Astrocyte of the cerebellum (primary cell): ENCODE results near the gene REM1.

ENCODE experiments used
- DNase-seq: peaks from one replicate; pipeline ENCODE4 v3.0.0-alpha.2; 2011; ENCODE audit warnings: low read depth
- H3K4me3 ChIP-seq: 2 replicates; pipeline ENCODE4 v1.5.1; 2011; ENCODE audit warnings: mild to moderate bottlenecking, low read depth, low read length, moderate library complexity
- in situ Hi-C: cut with HindIII; loops from 2 replicates; pipeline ENCODE4 v1.10.0; 2017; ENCODE audit warnings: low sequenced_read_pairs
- TF ChIP-seq, protein P1 (sequence below): IDR thresholded peaks from 2 replicates; pipeline ENCODE4 v1.5.1; 2012; ENCODE audit warnings: low read length, low read depth, moderate library complexity, mild to moderate bottlenecking; ENCODE audit errors: missing control alignments

Gene REM1

DNA sequence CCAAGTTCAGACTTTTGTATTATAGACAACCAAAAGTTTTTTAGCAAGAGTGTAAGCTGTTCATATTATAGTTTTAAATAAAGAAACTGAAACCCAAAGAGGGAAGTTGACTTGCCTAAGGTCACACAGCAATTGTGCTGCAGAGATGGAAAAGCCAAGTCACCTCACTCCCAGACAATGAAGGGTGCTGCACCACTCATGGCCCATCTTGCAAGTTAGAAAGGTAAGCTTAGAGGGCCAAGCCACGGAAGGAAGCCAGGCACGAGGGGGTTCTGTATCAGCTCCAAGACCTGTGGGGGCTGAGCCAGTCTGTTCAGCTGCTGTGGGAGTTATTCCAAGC is 1.0 kb upstream of the REM1 start:
- TF ChIP-seq, protein P1, sequence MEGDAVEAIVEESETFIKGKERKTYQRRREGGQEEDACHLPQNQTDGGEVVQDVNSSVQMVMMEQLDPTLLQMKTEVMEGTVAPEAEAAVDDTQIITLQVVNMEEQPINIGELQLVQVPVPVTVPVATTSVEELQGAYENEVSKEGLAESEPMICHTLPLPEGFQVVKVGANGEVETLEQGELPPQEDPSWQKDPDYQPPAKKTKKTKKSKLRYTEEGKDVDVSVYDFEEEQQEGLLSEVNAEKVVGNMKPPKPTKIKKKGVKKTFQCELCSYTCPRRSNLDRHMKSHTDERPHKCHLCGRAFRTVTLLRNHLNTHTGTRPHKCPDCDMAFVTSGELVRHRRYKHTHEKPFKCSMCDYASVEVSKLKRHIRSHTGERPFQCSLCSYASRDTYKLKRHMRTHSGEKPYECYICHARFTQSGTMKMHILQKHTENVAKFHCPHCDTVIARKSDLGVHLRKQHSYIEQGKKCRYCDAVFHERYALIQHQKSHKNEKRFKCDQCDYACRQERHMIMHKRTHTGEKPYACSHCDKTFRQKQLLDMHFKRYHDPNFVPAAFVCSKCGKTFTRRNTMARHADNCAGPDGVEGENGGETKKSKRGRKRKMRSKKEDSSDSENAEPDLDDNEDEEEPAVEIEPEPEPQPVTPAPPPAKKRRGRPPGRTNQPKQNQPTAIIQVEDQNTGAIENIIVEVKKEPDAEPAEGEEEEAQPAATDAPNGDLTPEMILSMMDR = no peak
- no peak for DNase-seq
- no peak overlapping the region for H3K4me3 ChIP-seq
- in situ Hi-C loops = no loop called here

DNA sequence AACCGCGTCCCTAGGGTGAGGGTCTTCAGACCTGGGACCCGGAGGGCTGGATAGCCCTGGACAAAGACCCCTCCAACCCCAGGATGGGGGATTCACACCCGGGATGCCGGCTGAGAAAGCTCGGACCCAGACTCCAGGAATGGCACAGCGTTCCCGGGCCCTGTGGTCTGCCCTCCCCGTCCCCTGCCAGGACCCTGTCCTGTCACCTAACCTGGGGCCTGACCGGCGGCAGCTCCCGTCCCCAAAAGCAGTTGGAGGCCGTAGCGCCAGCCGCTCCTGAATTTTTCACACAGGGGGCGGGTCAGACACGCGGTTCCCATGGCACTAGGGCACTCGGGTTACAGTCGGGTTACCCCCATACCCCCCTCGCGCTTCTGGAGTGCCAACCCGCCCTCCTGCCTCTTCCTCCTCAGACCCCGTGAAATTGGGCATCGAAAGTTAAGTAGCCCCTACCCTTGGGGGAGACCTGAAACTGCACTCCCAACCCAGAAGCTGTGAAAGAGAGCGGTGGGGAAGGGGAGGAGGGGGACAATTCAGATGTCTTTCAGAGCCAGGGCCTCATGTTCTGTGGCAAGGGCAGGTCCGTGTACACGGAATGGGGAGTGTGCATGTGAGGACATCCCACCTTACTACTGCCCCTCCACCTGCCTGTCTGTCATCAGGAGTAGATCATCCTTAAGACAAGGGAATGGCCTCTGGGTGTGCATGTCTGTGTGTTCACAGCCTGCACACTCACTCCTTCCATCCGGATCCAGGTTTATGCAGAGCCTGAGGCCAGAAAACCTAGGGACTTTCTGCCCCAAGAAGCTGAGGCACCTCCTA is 595 bp downstream of the REM1 start:
- DNase-seq = no peak
- no peak overlapping the region for H3K4me3 ChIP-seq
- in situ Hi-C loops = no loop called here
- TF ChIP-seq, protein P1 = no peak

DNA sequence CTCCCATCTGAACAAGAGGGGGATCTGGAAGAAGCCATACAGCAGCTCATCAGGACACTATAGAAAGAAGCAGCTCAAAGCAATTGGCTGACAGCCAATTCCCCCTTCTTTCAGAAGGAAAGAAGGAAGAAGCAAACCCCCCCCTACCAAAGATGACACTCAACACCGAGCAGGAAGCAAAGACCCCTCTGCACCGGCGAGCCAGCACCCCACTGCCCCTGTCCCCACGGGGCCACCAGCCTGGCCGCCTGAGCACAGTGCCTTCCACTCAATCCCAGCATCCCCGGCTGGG is 1.2 kb downstream of the REM1 start:
- H3K4me3 ChIP-seq = no peak overlapping the region
- no peak for DNase-seq
- TF ChIP-seq, protein P1 = no peak
- in situ Hi-C loops = no loop called here

DNA sequence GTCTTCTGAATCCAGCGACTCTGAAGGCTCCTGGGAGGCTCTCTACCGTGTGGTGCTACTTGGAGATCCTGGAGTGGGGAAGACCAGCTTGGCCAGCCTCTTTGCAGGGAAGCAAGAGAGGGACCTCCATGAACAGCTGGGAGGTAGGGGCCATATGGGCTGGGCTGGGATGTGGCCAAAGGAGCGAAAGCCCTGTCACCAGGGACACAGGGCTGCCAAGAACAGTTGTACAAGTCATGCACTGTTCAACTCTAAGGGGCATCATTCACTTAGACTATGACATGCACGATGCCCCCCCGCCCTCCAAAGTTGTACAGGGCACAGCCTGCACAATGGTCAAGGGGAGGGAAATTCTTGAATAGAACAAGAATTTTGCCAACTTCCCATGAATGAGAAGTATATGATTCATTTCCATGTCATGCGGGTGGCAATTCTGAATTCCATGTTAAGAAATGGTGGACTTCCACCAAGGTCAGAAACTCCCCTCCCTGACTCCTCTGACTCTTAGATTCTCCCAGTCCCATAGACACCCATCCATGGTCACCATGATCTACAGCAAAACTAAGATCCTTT is 1.6 kb downstream of the REM1 start:
- in situ Hi-C loops = no loop called here
- TF ChIP-seq, protein P1 = no peak
- H3K4me3 ChIP-seq = no peak overlapping the region
- no peak for DNase-seq

DNA sequence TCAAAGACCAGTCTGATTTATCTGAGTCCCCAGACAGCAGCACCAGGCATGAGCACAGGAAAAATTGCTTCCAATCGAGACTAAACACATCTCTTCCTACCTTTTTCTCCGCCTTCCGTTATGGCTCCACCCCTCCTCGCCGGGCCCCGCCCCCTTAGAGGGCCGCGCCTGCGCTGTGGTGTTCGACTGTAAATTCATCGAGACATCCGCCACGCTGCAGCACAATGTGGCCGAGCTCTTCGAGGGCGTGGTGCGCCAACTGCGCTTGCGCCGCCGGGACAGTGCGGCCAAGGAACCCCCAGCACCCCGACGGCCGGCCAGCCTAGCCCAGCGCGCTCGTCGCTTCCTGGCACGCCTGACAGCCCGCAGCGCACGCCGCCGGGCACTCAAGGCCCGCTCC is 8.9 kb downstream of the REM1 start:
- TF ChIP-seq, protein P1 = no peak
- no peak overlapping the region for H3K4me3 ChIP-seq
- DNase-seq = no peak
- in situ Hi-C loops = no loop called here

DNA sequence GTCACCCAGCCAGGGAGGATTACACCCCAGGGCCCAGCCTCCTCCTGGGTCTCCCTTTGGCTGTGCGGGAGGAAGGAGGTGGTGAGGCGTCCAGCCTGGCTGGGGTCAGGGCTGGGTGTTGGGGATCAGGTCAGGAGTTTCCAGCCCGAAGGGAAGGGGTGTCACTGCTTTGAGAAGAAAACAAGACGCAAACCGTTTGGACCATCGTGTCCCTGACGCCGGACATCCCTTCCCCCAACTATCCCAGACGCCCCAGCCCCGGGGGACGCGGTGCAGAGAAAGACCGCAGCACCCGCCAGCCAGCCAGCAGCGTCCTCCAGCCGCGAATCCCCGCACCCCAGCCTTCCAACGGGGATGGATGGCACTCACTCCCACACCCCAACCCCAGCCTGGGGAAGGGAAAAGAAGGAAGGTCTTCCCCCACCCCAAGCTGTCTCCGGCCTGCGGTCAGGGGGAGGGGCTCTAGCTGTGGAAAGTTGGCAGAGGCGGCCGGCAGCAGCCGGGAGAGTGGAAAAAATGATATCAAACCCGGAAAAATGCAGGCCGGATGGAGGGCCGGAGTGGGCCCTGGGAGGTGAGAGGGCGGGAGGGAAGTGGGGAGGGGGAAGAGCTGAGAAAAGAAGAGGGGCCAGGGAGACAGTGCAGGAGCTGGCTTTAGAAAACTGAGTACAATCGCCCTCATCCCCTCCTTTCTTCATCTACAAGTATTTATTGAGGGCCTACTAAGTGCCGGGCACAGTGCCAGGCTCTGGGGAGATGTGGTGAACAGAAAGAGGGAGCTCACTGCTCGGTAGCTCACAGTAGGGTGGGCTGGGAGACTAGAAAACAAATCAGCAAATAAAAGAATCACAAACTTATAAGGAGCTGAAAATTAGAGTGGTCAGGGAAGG is 10.6 kb downstream of the REM1 start:
- in situ Hi-C loops = no loop called here
- H3K4me3 ChIP-seq = no peak overlapping the region
- TF ChIP-seq, protein P1 = no peak
- no peak for DNase-seq
